GM18861 (cell line): ENCODE results near the gene CCNO.

Source experiments
- ATAC-seq: cut with Tn5 transposase; IDR thresholded peaks from one replicate; pipeline ENCODE4 v1.9.1; 2021; ENCODE audit not compliant: unreplicated experiment

The CCNO gene

DNA sequence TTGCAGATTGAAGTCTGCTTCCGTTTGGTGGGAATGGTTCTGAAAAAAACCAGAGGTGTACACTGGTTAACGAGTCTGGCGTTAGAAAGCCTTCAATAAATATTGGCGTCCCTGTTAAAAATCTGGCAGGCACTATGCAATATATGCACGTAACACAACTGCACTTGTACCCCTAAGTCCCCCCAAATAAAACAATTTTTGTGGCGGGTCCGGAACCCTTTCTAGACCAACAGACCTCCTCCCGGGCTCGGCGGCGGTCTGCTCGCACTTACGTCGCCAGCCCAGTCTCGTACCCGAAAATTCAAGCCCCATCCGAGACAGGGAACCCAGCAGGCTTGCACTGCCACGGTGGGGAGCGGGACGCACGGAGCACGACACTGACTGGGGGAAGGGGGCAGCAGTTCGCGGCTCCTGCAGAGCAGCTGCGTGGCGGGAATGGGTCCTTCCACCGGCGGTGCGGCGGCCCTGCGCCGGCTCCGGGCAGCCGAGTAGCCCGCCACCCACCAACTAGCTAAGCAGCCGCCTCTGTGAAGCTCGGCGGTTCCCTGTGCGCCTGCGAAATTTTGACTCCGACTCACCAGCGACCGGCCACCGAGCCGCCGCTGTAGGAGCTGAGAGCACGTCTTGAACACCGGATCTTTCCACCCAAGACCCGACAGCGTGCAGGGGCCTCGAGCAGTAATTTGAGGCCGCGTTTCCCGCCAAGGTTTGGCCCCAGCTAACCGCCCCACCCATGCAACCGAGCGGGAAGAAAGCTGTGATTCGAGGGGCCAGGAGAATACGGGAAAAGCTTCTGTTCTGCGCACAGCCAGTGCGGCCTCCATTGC lies 10.2 kb downstream of the CCNO start:
- no peak for ATAC-seq

DNA sequence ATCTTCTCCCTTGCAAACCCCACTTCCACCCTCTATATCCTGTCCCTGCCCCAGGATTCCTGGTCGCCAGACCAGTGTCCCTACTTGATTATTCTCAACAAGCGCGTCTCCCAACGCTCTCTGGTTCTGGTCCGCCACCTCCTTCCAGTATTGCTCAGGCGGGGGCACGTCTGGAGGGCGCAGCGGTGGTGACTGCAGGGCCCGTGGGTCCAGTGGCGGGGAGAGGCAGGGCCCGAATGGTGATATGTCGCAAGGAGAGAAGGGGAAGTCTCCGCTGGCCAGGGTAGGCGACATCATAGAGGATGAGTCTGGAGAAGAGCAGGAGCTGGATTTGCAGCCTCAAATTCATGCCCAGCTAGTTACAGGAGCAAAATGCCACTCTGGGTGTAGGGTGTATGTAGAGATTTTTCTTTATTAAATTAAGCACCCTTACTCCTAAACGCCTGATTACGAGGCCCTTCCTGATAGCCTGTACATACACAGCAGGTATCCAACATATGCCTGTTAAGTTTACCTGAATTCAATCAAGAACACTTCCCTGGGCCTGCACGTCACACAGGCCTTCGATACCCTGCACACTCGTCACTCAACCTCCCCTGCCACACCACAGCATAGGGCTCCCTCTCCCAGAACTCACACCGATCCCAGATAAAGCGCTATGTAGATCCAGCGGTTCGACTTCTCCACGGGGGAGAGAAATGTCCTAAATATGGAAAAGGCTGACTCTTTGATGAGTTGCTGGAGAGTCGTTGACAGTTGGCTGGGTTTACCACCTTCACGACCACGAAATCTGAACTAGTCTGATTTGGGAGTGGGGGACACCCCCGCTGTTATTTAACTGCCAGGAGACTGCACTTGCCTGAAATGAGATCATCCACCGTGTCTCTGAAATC lies 11.1 kb downstream of the CCNO start:
- no peak for ATAC-seq

DNA sequence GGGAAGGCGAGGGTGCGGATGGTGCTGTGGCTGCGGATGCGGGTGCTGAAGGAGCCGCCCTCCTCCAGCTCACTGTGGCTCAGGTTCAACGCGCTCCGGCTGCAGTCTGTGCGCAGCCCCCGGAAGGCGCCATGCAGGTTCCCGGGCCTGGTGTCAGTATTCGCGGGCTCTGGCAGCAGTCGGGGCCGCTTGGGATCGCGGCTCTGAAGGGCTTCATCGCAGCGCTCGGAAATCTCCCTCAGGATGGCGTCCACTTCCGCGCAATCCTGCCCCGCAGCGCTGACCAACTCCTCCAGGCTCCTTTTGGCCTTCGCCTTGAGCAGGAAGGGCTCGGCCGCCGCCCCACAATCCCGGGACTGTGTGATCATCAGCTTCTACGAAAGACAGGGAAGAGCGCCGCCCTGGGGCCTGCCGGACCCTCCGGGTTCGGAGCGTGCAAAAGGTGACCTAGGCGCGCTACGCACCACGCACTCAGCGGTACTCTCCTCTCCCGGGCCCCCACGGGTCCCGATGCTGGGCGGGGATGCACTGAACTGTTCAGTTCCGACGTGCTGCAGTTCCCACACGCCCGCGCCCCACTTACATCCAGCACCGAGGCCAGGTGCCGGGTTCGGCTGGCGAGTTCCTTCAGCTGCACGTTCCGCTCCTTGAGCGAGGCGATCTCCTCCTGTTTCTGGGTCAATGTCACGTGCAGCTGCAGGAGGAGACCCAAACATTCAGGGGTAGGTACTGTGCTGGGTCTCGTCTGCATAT lies 12.8 kb downstream of the CCNO start:
- ATAC-seq = no peak

DNA sequence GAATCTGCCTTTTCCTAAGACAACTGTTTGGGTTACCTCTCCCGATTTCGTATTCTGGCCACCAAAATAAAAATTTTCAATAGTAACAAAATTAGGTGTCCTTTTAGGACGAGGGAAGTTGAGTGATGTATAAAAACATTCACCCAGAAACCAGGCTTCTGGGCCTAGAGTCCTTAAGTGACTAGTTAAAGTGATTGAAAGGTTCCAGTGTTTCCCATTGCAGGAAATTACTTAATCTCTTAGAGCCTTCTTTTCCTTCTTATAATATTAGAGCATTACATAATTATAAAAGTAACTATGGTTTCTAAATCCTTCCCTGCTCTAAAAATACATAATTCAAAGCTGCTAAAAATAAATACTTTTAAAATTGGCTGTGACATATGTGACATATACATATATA lies 13.6 kb downstream of the CCNO start:
- ATAC-seq = no peak

DNA sequence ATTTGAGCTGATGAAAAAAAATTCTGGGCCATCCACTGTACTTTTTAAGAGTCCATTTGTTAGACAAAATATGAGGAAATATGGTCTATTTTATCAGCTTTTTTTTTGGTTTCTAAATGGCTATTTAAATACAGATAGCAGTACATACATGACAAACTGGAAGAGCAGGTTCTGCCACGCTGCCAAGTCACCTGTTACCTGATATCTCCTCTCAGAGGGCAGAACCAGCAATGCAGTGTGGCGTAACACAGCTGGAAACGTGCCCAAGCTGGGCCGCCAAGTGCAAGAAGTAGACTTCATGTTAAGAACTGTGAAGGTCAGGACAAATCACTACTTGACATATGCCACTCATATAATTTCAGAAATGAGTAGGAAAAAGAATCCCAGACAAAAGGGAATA lies 14.4 kb downstream of the CCNO start:
- no peak for ATAC-seq

DNA sequence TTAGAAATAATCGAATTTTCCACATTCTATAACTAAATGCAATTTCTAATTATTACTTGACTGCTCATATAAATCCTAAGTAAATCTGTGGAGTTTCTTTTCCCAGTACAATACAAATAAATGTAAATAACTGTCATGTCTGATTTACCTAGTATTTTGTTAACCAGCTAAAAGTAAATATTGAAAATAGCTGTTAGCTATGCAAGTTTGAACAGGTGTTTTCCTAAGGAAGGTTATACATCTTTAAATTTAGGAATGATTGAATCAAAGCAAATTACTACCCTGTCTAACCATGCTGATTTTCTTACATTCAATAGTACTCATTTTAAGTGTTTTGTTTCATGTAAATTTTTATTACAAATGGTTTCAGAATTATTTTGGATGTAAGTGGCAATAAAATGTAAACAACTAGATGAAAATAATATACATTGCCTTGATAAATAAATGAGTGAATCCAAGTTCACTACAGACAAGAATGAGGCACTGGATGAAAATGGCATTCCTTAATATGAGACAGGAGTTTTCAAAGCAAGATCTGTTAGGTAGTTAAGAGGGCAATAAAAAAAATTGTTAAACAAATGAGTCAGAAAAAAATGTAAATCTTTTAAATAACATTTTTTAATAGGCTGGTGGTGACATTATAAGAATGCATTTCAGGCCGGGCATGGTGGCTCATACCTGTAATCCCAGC lies 22.1 kb downstream of the CCNO start:
- ATAC-seq = no peak

DNA sequence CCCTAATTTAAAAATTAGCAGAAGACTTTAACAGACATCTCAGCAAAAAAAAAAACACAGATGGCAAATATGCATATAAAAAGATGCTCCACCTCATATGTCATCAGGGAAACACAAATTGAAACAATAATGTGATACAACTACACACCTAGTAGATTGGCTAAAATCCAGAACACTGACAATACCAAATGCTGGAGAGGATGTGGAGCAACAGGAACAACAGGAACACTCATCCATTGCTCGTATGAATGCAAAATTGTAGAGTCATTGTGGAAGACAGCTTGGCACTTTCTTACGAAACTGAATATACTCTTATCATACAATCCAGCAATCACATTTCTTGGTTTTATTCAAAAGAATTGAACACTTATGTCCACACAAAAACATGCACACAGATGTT lies 28.4 kb downstream of the CCNO start:
- no peak for ATAC-seq

DNA sequence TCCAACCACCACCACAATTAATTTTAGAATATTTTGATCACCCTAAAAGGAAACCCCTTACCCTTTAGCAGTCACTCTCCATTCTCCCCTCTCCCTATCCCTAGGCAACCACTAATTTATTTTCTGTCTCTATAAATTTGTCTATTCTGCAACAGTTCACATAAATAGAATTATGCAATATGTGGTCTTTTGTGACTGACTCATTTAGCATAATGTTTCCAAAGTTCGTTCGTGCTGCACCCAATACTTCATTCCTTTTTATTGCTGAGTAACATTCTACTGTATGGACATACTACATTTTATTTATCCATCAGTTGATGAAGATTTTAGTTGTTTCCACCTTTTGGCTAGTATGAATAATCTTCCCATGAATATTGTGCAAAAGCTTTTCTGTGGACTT lies 42.2 kb downstream of the CCNO start:
- no peak for ATAC-seq

DNA sequence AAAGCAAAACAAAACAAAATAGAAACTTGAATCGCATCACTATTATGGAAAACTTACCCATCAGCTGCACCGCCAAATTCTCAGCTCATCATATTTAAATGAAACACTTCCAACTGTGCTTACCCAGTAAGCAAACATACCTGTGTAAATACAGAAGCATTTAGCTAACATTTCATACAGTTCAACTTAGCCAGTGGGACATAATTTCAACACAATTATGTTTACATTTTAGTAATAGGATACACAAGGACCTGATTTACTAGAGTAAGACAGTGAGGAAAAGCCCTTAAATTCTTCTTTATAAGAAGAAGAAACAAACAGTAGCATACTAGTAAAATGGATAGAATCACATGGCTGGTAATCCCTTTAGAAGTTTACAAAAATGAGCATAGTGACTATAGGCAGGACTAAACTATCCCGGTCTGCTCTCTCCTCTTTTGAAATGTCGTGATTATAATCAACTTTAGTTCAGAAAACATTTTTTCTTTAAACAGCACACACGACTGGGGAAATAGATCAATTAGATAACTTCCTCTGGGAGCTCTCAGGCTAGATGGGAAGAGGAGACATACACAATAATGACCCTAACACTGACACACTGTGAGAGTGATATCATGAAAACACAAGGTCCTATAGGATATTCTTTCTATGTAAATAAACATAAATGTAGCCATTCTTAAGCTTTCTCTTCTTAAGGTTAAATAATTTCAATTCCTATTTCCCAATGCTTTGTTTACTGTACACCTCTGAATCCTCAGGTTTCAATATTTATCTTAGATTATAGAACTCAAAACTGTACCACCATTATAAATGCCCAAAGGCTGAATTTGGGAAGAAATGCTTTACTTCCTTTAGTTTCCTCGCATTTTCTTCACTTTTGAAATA lies 44.5 kb downstream of the CCNO start:
- ATAC-seq = no peak

DNA sequence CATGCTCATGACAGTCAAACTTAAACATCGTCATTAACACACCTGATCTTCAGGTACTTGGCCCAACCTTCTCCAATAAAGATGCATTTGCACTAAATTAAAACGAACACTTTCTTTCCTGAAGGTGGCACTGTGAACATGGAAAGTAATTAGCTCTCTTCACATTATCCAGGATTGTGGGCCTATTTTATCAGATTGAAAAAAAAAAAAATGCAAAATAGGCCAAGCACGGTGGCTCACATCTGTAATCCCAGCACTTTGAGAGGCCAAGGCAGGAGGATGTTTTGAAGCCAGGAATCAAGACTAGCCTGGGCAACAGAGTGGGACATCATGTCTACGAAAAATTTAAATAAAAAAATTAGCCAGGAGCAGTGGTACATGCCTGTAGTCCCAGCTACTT lies 46.0 kb downstream of the CCNO start:
- no peak for ATAC-seq
